Mesodermal cell (in vitro differentiated cells): ENCODE measurements around the gene PDLIM4.

ENCODE experiments used
- H3K27ac ChIP-seq: 2 replicates; pipeline ENCODE4 v1.7.0; 2013; ENCODE audit warnings: mild to moderate bottlenecking, low read depth, low read length, moderate library complexity; ENCODE audit not compliant: severe bottlenecking
- H3K36me3 ChIP-seq: 2 replicates; pipeline ENCODE4 v1.7.1; 2013; ENCODE audit warnings: mild to moderate bottlenecking, low read length, moderate library complexity; ENCODE audit not compliant: control insufficient read depth, insufficient read depth
- H3K4me1 ChIP-seq: one replicate; pipeline ENCODE4 v1.7.1; 2013; ENCODE audit warnings: mild to moderate bottlenecking, low read length; ENCODE audit not compliant: insufficient read depth, control insufficient read depth, poor library complexity, severe bottlenecking
- H3K4me3 ChIP-seq: 2 replicates; pipeline ENCODE4 v1.7.0; 2013; ENCODE audit warnings: low read length, control low read depth, mild to moderate bottlenecking; ENCODE audit not compliant: insufficient read depth, poor library complexity, severe bottlenecking; ENCODE audit errors: extremely low read depth
- H3K9me3 ChIP-seq: 2 replicates; pipeline ENCODE4 v1.7.1; 2013; ENCODE audit warnings: mild to moderate bottlenecking, low read length, moderate library complexity; ENCODE audit not compliant: control insufficient read depth
- WGBS, 2 experiments: methylation state at CpG; one replicate each; pipeline ENCODE4 v1.1.5; 2013; ENCODE audit warnings: missing lambda C conversion rate in 2 of 2; ENCODE audit not compliant: insufficient coverage in 2 of 2; 5-methylcytosine and 5-hydroxymethylcytosine counted together

The PDLIM4 gene

DNA sequence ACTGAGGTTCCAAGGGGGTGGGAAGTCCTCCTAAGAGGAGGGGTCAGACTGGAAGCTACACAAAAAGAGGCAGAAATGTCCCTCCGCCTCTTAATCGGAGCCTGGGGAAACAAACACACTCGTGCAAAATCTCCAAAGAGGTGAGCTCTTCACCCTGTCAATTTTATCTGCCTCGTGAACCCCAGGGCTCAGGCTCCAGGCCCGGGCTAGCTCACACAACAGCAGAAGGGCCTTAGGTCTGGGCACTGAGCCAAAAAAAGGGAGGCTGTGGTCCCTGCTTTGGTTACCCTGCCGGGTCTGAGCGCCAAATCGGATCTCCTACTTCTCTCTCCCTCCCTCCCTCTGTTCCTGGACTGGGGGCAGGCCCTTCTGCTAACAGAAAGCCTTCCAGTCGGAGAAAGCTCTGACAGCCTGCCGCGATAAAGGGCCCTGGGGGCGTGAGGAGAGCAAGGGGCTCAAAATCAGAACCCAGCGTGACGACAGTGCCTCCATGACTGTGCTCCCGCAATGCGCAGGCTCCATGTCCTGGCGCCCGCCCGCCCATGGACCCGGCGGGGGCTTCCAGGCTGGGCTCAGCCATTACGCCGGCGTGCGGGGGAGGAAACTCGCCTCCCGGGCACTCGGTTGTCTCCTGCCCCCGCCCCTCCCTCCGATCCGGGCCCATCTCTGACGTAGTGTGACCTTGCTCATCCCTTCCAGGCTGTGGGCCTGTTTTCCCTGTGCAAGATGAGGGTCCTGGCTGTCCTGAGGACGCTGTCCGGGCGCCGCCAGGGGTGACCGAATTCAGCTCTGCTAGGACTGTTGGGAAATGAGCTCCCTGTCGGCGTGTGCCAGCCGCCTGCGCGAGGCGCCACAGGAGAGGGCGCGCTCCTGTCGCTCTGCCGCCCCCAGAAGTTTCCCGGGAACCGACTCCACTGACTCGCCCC, 35.8 kb downstream of the PDLIM4 start:
- Histone ChIP-seq H3K27ac (peak overlapping the region; percentile 98), H3K36me3 (no peaks in the 10 kb centered on the region), H3K9me3 (no peaks in the 10 kb centered on the region), H3K4me1 (peaks cover 13% of the 10 kb centered on the region), H3K4me3 (peak overlapping the region; percentile 57)
- 2 to 5% methylated on average over 43 to 47 of the region's 50 CpGs for WGBS, 2 experiments

DNA sequence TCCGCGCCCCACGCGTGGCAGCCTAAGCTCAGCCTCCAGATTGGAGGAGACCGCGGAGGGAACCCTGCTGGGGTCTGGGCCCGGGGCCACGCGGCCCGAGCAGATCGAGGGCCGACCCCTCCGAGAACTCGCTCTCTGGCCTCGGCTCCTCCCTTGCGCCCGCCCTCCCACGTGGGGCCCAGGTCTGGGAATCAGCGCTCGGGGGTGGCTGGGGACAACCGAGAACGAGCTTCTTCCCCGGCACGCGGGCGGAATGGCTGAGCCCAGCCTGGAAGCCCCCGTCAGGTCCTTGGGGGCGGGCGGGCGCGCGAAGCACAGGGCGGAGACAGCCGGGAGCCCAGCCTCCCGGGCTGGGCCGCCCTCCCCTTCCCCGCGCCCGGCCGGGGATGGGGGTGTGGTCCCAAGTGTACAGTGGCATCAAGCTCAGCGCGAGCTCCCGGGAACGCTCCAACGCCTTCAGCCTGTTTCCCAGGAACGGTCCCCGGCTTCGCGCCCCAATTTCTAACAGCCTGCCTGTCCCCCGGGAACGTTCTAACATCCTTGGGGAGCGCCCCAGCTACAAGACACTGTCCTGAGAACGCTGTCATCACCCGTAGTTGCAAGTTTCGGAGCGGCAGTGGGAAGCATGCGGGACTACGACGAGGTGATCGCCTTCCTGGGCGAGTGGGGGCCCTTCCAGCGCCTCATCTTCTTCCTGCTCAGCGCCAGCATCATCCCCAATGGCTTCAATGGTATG, 36.7 kb downstream of the PDLIM4 start, which contains the start of gene SLC22A4:
TSS of gene SLC22A4 (plus strand) at position 403 of the 736 bp plus-strand sequence. CDS start at position 626, 223 bp downstream.
- Histone ChIP-seq H3K4me1 (peaks cover 13% of the 10 kb centered on the region), H3K36me3 (no peaks in the 10 kb centered on the region), H3K9me3 (no peaks in the 10 kb centered on the region), H3K27ac (peak within 1 kb of the TSS; percentile 98), H3K4me3 (peak within 1 kb of the TSS; percentile 57)
- 1% methylated on average over 45 to 63 of the region's 63 CpGs for WGBS, 2 experiments

DNA sequence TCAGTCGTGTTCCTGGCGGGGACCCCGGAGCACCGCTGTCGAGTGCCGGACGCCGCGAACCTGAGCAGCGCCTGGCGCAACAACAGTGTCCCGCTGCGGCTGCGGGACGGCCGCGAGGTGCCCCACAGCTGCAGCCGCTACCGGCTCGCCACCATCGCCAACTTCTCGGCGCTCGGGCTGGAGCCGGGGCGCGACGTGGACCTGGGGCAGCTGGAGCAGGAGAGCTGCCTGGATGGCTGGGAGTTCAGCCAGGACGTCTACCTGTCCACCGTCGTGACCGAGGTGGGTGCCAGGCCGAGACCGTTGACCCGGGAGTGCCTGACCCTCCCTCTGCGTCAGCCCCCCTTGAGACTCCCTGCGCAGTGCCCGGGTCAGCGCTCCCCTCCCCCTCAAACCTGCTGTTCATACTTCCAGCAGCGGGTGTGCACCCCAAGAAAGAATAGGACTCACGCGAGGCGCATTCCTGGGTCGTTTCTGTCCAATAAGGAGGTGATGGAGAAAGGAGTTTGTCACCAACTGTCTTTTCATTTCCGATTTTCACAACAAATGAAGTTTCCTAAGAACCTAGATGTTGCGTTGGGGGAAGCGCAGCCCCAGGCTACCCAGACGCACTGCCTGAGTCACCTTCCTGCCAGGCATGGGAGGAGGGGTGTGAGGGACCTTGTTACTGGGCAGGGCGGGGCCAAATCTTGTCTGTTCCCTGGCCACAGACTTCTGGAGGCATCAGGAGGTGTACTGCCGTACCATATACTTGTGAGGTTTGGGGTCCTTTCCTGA, 37.4 kb downstream of the PDLIM4 start:
- peak overlapping the region; percentile 98 for H3K27ac ChIP-seq

DNA sequence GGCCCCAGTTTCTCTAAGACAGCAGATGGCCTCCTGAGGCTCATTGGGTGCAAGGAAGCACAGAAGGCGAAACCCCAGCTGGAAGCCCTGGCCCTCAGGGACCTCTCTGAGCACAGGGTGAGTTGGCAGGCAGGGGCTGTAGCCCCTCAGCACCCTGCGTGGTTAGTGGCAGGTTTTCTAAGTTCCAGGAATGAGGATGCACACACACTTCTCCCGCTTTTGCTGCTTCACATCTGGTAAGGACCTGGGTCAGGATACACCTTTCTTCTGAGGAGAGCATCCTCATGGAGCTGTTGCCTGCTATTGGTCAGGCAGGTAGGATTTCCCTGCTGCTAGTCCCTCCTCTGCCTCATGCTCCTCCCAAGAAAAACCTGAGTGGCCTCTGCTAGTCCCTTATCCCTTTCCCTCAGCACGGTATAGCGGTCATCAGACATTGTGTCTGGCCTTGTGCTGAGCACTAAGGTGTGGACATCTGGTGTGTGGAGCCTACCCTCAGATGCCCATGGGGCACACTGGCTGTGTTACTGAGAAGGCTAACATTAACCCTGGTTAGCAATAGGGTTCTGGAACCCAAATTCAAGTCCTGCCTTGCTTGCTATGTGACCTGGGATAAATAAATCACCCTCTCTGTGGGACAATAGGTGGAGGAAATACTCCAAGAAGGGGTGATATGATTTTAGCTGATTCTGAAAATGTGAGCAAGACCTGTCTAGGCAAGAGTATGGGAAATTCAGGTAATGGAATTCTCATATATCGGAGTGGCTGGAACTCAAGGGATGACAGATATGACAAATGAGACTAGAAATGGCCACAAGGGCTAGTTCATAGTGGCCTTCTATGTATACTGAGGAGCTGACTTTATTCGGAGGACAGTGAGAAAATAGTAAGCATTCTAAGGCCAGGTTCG, 38.3 kb downstream of the PDLIM4 start:
- 85 to 93% methylated on average over 7 of the region's 8 CpGs for WGBS, 2 experiments
- Histone ChIP-seq H3K36me3 (no peaks in the 10 kb centered on the region), H3K4me3 (peak overlapping the region; percentile 57), H3K27ac (no peak overlapping the region), H3K4me1 (peaks cover 16% of the 10 kb centered on the region), H3K9me3 (no peaks in the 10 kb centered on the region)

More for the DNA sequence above, 37.4 kb downstream of the PDLIM4 start:
- H3K4me1 ChIP-seq = peaks cover 13% of the 10 kb centered on the region
- H3K4me3 ChIP-seq = peak overlapping the region; percentile 57
- WGBS, 2 experiments = 1 to 3% methylated on average over 34 to 43 of the region's 50 CpGs
- no peaks in the 10 kb centered on the region for H3K9me3 ChIP-seq
- no peaks in the 10 kb centered on the region for H3K36me3 ChIP-seq

DNA sequence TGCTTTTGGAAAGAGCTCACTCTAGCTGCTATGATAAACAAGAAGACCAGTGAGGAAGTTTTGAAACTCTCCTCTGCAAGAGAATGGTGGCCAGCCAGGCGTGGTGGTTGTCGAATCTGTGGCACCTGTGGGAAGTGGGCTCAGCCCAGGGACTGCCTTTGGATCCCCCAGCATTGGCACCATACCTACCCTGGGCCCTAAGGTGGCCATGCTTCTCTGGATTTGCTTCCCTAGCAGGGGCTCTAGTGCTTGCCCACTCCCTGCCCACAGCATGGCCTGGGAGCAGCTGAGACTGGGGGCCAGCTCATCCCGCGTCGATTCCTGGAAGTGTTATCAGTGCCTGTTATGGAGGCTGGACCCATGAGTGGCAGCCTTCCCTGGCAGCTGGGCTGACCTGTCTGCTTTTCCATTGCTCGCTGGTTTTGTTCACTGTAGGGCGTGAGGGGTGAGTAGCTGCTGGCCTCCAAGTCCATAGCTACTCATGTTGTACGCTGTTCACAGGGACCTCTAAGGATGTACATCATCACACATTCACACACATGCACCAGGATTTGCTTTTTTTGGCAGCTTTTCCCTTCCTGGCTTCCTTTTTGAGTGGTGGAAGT, 39.0 kb downstream of the PDLIM4 start:
- Histone ChIP-seq H3K27ac (no peak overlapping the region), H3K4me1 (peaks cover 18% of the 10 kb centered on the region), H3K36me3 (no peaks in the 10 kb centered on the region), H3K4me3 (no peak overlapping the region), H3K9me3 (no peaks in the 10 kb centered on the region)
- 100% methylated on average over 5 of the region's 8 CpGs for WGBS, 2 experiments

DNA sequence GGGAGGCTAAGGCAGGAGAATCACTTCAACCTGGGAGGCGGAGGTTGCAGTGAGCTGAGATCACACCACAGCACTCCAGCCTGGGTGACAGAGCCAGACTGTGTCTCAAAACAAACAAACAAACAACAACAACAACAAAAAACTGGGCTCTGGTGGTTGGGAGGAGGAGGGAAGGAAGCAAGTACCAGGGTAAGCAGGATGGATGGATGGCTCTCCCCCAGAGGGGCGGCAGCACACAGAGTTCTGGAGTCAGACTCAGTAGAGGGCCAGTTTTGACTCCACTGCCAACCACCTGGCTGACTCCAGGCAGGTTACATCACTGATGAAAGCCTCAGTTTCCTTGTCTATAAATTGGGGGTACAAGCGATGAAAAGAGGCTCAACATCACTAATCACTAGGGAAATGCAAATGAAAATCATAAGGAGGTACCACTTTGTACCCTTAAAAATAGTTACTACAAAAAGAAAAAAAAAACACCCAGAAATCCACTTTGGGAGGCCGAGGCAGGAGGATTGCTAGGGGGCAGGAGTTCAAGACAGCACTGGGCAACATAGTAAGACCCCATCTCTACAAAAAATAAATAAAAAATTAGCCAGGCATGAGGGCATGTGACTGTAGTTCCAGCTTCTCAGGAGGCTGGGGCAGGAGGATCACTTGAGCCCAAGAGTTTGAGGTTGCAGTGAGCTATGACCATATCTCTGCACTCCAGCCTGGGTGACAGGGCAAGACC, 39.9 kb downstream of the PDLIM4 start:
- no peak overlapping the region for H3K27ac ChIP-seq
- H3K4me3 ChIP-seq = no peak overlapping the region
- WGBS, 2 experiments = 83 to 100% methylated on average over 1 to 2 of the region's 4 CpGs
- peaks cover 18% of the 10 kb centered on the region for H3K4me1 ChIP-seq
- H3K36me3 ChIP-seq = no peaks in the 10 kb centered on the region
- H3K9me3 ChIP-seq = no peaks in the 10 kb centered on the region

DNA sequence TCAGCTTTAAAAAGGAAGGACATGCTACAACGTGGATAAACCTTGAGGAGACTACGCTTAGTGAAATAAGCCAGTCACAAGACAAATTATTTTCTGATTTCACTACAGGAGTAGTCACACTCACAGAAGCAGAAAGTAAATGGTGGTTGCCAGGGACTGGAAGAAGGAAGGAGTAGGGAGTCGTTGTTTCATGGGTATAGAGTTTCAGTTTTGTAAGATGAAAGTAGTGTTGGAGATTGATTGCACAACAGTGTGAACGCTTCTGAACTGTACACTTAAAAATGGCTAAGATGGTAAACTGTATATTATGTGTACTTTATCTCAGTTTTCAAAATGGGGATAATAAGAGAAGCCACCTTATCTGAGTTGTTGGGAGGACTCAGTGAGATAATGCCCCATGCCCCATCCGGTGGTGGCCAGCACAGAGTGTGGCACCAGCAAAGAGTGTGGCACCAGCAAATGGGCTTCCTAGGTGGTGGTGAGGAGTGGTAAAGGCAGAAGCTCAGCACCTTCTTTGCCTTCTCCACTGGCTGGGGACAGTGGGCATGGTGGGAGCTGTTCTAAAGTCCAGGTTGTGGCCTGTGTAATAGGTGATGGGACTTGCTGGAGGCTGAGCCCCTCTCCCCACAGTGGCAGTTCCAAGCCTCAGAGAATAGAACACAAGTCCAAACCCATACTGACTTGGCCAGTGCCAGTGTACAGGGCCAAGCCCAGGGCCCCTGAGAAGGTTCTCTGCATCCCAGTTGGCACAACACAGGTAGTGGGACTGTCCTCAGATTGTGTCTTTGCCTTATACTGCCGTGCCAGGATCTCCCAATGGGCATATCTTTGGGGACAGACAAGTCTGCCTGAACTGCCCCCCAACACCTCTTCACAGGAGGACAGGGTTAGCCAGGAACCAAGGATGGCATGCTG, 41.1 kb downstream of the PDLIM4 start:
- Histone ChIP-seq H3K4me3 (no peak overlapping the region), H3K36me3 (no peaks in the 10 kb centered on the region), H3K9me3 (no peaks in the 10 kb centered on the region), H3K27ac (no peak overlapping the region), H3K4me1 (peaks cover 16% of the 10 kb centered on the region)
- WGBS, 2 experiments = 93 to 94% methylated on average over 4 to 6 of the region's 6 CpGs

DNA sequence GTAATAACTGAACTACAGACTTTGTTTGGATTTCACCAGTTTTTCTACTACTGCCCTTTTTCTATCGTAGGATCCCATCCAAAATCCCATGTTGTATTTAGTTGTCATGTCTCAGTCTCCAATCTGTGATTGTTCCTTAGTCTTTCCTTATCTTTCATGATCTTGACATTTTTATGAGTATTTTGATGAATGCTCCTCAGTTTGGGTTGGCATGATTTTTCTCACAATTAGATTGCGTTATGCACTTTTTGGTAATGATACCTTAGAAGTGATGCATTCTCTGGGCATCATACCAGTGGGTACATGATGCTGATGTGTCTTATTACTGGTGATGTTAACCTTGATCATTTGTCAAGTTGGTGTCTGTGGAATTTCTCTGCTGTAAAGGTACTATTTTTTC, 42.4 kb downstream of the PDLIM4 start:
- Histone ChIP-seq H3K27ac (no peak overlapping the region), H3K36me3 (no peaks in the 10 kb centered on the region), H3K9me3 (no peaks in the 10 kb centered on the region), H3K4me3 (no peak overlapping the region), H3K4me1 (peaks cover 17% of the 10 kb centered on the region)
- WGBS, 2 experiments = 90 to 100% methylated on average over 1 of the region's 2 CpGs
